BE2C (cell line): ENCODE measurements around the gene AEBP1.
A peak's percentile ranks its signal among the peaks of the same experiment; 100 is the strongest.

Source experiments
- DNase-seq: peaks from one replicate; pipeline ENCODE4 v3.0.0-alpha.2; 2020
- H3K27me3 ChIP-seq: fragments of 250-450 bp; sonication (Bioruptor Pico); 2 replicates; pipeline ENCODE4 v1.5.1; 2020; ENCODE audit warnings: mild to moderate bottlenecking
- H3K36me3 ChIP-seq: fragments of 250-450 bp; sonication (Bioruptor Pico); 2 replicates; pipeline ENCODE4 v1.5.1; 2020; ENCODE audit warnings: mild to moderate bottlenecking
- H3K4me1 ChIP-seq: fragments of 250-450 bp; sonication (Bioruptor Pico); 2 replicates; pipeline ENCODE4 v1.5.1; 2020
- H3K4me3 ChIP-seq: 2 replicates; pipeline ENCODE4 v1.5.1; 2011; ENCODE audit warnings: low read depth, low read length
- H3K9me3 ChIP-seq: fragments of 250-450 bp; sonication (Bioruptor Pico); 2 replicates; pipeline ENCODE4 v1.5.1; 2020
- TF ChIP-seq, protein P1 (sequence below): IDR thresholded peaks from 2 replicates; pipeline ENCODE4 v1.5.1; 2012; ENCODE audit warnings: mild to moderate bottlenecking, low read depth, low read length

AEBP1 gene

DNA sequence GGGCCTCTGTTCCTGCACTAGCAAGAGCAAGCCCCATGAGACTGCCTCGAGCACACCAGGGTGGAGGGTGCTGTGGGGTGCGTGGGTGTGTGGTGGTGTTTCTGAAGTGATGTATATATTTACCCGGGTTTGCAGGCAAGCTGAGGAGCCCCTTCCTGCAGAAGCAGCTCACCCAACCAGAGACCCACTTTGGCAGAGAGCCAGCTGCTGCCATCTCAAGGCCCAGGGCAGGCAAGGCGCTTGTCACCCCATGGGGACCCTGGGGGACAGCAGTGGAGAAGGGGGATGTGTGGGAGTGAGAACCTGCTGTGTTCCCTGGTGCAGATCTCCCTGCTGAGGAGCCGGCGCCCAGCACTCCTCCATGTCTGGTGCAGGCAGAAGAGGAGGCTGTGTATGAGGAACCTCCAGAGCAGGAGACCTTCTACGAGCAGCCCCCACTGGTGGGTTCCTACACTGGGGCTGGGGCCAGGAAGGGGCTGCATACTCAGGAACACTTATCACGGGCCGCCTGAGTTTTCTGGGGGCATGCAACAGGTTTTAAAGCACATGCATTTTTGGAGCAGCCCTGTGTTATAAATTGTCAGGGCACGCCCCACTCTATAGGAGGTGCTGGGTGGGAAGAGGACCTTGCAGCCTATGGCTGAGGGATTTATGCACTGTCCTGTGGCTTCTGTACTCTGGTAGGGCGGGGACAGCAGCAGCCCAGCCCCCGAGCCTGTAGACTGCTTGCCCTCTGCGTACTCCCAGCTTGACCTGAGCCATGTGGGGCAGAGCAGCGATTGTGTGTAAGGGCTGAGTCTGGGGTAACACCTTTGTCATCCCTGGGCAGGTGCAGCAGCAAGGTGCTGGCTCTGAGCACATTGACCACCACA lies 44.7 kb upstream of the AEBP1 start:
- DNase-seq, result peak; percentile 18
- Histone ChIP-seq H3K27me3 (no peaks in the 10 kb centered on the region), H3K9me3 (no peaks in the 10 kb centered on the region), H3K4me3 (no peak overlapping the region), H3K4me1 (no peaks in the 10 kb centered on the region), H3K36me3 (peaks cover 50% of the 10 kb centered on the region)
- TF ChIP-seq, protein P1, sequence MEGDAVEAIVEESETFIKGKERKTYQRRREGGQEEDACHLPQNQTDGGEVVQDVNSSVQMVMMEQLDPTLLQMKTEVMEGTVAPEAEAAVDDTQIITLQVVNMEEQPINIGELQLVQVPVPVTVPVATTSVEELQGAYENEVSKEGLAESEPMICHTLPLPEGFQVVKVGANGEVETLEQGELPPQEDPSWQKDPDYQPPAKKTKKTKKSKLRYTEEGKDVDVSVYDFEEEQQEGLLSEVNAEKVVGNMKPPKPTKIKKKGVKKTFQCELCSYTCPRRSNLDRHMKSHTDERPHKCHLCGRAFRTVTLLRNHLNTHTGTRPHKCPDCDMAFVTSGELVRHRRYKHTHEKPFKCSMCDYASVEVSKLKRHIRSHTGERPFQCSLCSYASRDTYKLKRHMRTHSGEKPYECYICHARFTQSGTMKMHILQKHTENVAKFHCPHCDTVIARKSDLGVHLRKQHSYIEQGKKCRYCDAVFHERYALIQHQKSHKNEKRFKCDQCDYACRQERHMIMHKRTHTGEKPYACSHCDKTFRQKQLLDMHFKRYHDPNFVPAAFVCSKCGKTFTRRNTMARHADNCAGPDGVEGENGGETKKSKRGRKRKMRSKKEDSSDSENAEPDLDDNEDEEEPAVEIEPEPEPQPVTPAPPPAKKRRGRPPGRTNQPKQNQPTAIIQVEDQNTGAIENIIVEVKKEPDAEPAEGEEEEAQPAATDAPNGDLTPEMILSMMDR, result no peak

DNA sequence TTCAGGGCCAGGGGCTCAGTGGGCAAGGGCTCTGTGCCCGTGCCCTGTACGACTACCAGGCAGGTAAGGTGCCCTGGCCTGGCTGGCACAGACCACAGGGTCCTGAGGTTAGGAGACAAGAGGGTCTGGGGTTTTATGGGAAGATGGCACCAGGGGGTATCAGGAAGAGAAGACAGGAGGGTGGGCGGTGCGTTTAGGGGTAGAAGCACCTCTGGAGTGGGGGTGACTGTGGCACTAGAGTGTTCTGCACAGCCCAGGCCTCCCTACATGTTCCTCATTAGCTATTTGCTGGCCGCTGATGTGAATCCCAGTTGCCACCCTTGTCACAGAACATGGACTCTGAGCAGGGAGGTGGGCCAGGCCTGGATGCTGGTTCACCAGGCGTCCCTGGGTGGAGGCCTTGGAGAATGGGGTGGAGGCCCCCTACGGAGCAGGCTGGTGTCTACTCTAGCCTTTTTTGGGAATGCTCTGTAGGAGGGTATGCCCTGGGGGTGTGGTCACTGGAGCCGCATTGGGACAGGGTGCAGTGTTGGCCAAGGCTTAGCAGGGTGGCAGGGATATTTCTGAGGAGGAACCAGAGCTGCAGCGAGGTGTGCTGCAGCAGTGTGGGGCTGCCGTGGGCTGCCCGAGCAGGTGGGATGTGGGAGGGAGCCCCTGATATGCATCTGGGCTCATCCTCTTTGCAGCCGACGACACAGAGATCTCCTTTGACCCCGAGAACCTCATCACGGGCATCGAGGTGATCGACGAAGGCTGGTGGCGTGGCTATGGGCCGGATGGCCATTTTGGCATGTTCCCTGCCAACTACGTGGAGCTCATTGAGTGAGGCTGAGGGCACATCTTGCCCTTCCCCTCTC lies 43.8 kb upstream of the AEBP1 start:
- Histone ChIP-seq H3K4me3 (no peak overlapping the region), H3K27me3 (no peaks in the 10 kb centered on the region), H3K4me1 (no peaks in the 10 kb centered on the region), H3K36me3 (peaks cover 43% of the 10 kb centered on the region), H3K9me3 (no peaks in the 10 kb centered on the region)
- DNase-seq, result peak; percentile 4
- TF ChIP-seq, protein P1, result no peak

DNA sequence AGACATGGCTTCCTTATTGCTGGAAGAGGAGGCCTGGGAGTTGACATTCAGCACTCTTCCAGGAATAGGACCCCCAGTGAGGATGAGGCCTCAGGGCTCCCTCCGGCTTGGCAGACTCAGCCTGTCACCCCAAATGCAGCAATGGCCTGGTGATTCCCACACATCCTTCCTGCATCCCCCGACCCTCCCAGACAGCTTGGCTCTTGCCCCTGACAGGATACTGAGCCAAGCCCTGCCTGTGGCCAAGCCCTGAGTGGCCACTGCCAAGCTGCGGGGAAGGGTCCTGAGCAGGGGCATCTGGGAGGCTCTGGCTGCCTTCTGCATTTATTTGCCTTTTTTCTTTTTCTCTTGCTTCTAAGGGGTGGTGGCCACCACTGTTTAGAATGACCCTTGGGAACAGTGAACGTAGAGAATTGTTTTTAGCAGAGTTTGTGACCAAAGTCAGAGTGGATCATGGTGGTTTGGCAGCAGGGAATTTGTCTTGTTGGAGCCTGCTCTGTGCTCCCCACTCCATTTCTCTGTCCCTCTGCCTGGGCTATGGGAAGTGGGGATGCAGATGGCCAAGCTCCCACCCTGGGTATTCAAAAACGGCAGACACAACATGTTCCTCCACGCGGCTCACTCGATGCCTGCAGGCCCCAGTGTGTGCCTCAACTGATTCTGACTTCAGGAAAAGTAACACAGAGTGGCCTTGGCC lies 43.0 kb upstream of the AEBP1 start:
- DNase-seq, result peak; percentile 5
- Histone ChIP-seq H3K4me1 (peaks cover 2% of the 10 kb centered on the region), H3K27me3 (no peaks in the 10 kb centered on the region), H3K4me3 (no peak overlapping the region), H3K36me3 (peaks cover 43% of the 10 kb centered on the region), H3K9me3 (no peaks in the 10 kb centered on the region)
- TF ChIP-seq, protein P1, result no peak

DNA sequence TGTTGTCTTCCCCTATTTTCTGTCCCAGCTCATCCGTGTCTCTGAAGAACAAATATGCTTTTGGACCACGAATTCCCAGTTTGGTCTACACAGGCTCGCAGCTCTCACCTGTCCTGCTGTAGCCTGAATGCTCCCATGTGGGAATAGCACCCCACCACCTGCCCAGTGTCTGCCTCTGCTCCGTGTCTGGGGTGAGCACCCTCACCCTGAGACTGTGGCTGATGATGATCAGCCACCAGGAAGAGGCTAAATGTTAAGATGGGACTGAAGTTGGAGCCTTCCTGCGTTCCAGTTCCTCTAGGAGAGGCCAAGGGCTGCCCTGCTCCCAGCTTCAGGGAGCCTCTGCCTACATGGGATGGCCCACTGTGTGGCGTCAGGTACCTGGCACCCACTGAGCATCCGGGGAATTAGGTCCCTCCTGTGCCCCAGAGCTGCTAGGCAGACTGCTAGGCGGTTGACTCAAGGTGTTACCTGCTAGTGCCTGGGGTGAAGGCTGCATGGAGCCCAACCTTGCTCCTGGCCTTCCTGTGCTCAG lies 42.4 kb upstream of the AEBP1 start:
- TF ChIP-seq, protein P1, result no peak

GRCh38 chr7:44062180-44062902 lies 41.8 kb upstream of the AEBP1 start:
- TF ChIP-seq, protein P1, result no peak
- Histone ChIP-seq H3K4me3 (no peak overlapping the region), H3K27me3 (no peaks in the 10 kb centered on the region), H3K9me3 (no peaks in the 10 kb centered on the region), H3K36me3 (peaks cover 32% of the 10 kb centered on the region), H3K4me1 (peaks cover 5% of the 10 kb centered on the region)
- DNase-seq, result peak; percentile 6

More for the DNA sequence above, 42.4 kb upstream of the AEBP1 start:
- H3K4me1 ChIP-seq, result peaks cover 5% of the 10 kb centered on the region
- no peak overlapping the region for H3K4me3 ChIP-seq
- peak; percentile 13 for DNase-seq
- no peaks in the 10 kb centered on the region for H3K9me3 ChIP-seq
- H3K27me3 ChIP-seq, result no peaks in the 10 kb centered on the region
- H3K36me3 ChIP-seq, result peaks cover 39% of the 10 kb centered on the region
